GM23338 (cell line): Measurements from ENCODE around the gene MARCHF9. TPM values are rescaled to one million over a fixed set of nuclear protein-coding genes. Genes with fewer than 3 reads are reported as not detected.
A peak's percentile ranks its signal among the peaks of the same experiment; 100 is the strongest.

Source experiments
- ATAC-seq: fragments of 200-7000 bp; cut with Tn5 transposase; 3 replicates; pipeline ENCODE4 v1.9.1; 2020
- DNase-seq: peaks from one replicate; pipeline ENCODE4 v3.0.0-alpha.2; 2015; ENCODE audit warnings: low spot score
- H2AFZ ChIP-seq: fragments of 200-600 bp; sonication (generic); 2 replicates; pipeline ENCODE4 v1.8.0; 2016; ENCODE audit warnings: antibody characterized with exemption, mild to moderate bottlenecking, moderate library complexity
- H3F3A ChIP-seq: fragments of 200-600 bp; sonication (generic); replicated peaks from 2 replicates; pipeline ENCODE4 v1.8.0; 2017; ENCODE audit warnings: antibody characterized with exemption, mixed run types, low read depth
- H3K27ac ChIP-seq: fragments of 200-600 bp; sonication (generic); 2 replicates; pipeline ENCODE4 v1.6.1; 2016; ENCODE audit warnings: low read depth
- H3K27me3 ChIP-seq: fragments of 200-600 bp; sonication (generic); 2 replicates; pipeline ENCODE4 v1.8.0; 2016; ENCODE audit warnings: mild to moderate bottlenecking, mixed run types, moderate library complexity; ENCODE audit not compliant: insufficient read depth
- H3K36me3 ChIP-seq: fragments of 200-600 bp; sonication (generic); 2 replicates; pipeline ENCODE4 v1.8.0; 2016; ENCODE audit warnings: mild to moderate bottlenecking; ENCODE audit not compliant: insufficient read depth
- H3K4me1 ChIP-seq: fragments of 200-600 bp; sonication (generic); 2 replicates; pipeline ENCODE4 v1.8.0; 2016; ENCODE audit warnings: mild to moderate bottlenecking, moderate library complexity; ENCODE audit not compliant: insufficient read depth
- H3K4me2 ChIP-seq: fragments of 200-600 bp; sonication (generic); 2 replicates; pipeline ENCODE4 v1.7.1; 2017; ENCODE audit warnings: mixed run types
- H3K4me3 ChIP-seq: fragments of 200-600 bp; sonication (generic); 2 replicates; pipeline ENCODE4 v1.6.1; 2016; ENCODE audit warnings: mixed run types
- H3K79me2 ChIP-seq: fragments of 200-600 bp; sonication (generic); replicated peaks from 2 replicates; pipeline ENCODE4 v1.8.0; 2017; ENCODE audit warnings: mild to moderate bottlenecking; ENCODE audit not compliant: insufficient read depth
- H3K9me2 ChIP-seq: fragments of 200-600 bp; sonication (generic); 2 replicates; pipeline ENCODE4 v1.8.0; 2017; ENCODE audit not compliant: insufficient read depth
- H4K20me1 ChIP-seq: fragments of 200-600 bp; sonication (generic); replicated peaks from 2 replicates; pipeline ENCODE4 v1.8.0; 2017; ENCODE audit warnings: mild to moderate bottlenecking; ENCODE audit not compliant: insufficient read depth
- H3K27ac Mint-ChIP-seq: 2 replicates; pipeline ENCODE4 v1.8.0; 2020; ENCODE audit warnings: inconsistent platforms, mild to moderate bottlenecking, moderate library complexity, mixed read lengths
- H3K27me3 Mint-ChIP-seq: 3 replicates; pipeline ENCODE4 v1.8.0; 2022; ENCODE audit warnings: low read depth, mild to moderate bottlenecking, moderate library complexity, mixed read lengths, inconsistent platforms; ENCODE audit not compliant: insufficient read depth, poor library complexity
- H3K36me3 Mint-ChIP-seq: 3 replicates; pipeline ENCODE4 v1.8.0; 2021; ENCODE audit warnings: low read depth, mild to moderate bottlenecking, inconsistent platforms, moderate library complexity, mixed read lengths
- H3K4me1 Mint-ChIP-seq: 3 replicates; pipeline ENCODE4 v1.8.0; 2020; ENCODE audit warnings: mild to moderate bottlenecking, inconsistent platforms, mixed read lengths
- H3K4me3 Mint-ChIP-seq: 3 replicates; pipeline ENCODE4 v1.8.0; 2021; ENCODE audit warnings: moderate library complexity, mild to moderate bottlenecking, inconsistent platforms, mixed read lengths
- H3K9me3 Mint-ChIP-seq: 3 replicates; pipeline ENCODE4 v1.8.0; 2020; ENCODE audit warnings: moderate library complexity, mild to moderate bottlenecking, inconsistent platforms, mixed read lengths
- ETS1 ChIP-seq: IDR thresholded peaks from 2 replicates; pipeline ENCODE4 v1.6.1; 2016; ENCODE audit warnings: antibody characterized with exemption
- POLR2AphosphoS5 ChIP-seq: IDR thresholded peaks from 2 replicates; pipeline ENCODE4 v1.6.1; 2016; ENCODE audit warnings: antibody characterized with exemption, low read depth
- STAT1 ChIP-seq: IDR thresholded peaks from one replicate; pipeline ENCODE4 v1.6.1; 2016; ENCODE audit warnings: antibody characterized with exemption; ENCODE audit not compliant: unreplicated experiment
- ZNF114 ChIP-seq: fragments of 250-450 bp; sonication (Bioruptor Pico); IDR thresholded peaks from 2 replicates; pipeline ENCODE4 v1.5.0; 2020; ENCODE audit warnings: mild to moderate bottlenecking, moderate library complexity
- polyA plus RNA-seq: library from polyadenylated mRNA; unstranded; fragments of >200 nt; fragmentation: Nextera tagmentation; extraction: Ambion mirVana; gene quantifications from 2 replicates; pipeline ENCODE4 v1.2.1, GENCODE V29; 2016
- total RNA-seq: library from RNA; depleted of rRNA; stranded (reverse); fragments of >200 nt; shearing (Covaris generic); gene quantifications from 2 replicates; pipeline ENCODE4 v1.2.3, GENCODE V29; 2014
- TF ChIP-seq, protein P1 (sequence below), 2 experiments: fragments of 200-600 bp in 1 of 2; sonication (generic) in 1 of 2; conservative IDR thresholded peaks; 2 replicates each; pipeline versions ENCODE4 v1.5.1 to v1.6.1; 2016 to 2017; ENCODE audit warnings: antibody characterized with exemption in 2 of 2, low read depth in 2 of 2, mild to moderate bottlenecking in 2 of 2, moderate library complexity in 1 of 2
- TF ChIP-seq, protein P2 (sequence below): IDR thresholded peaks from one replicate; pipeline ENCODE4 v1.6.1; 2018; ENCODE audit warnings: antibody characterized with exemption; ENCODE audit not compliant: unreplicated experiment

MARCHF9 gene
- total and polyA plus RNA-seq, 2 experiments from 2014 or later = 2.9 to 3.3 TPM

DNA sequence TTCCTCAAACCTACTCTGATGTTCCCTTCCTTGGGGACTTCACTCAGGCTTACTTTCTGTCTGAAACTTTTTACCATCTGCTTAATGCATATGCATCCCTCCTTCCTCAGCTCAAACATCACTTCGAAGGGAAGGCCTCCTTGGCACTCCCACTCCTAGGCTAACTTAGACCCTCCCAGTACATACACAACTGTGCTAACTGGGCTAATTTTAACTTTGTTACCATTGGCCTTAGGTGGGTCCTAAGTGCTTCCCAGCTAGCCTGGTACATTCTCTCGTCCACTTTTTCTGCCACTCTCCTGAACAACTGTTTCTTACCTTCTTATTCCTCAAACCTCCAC lies 21.3 kb downstream of the MARCHF9 start:
- Histone ChIP-seq H2AFZ (no peak overlapping the region), H3K36me3 (no peaks in the 10 kb centered on the region), H3K27ac (no peak overlapping the region), H3K27me3 (peaks cover 19% of the 10 kb centered on the region), H3K9me2 (no peaks in the 10 kb centered on the region), H3K79me2 (no peaks in the 10 kb centered on the region), H3K4me3 (no peak overlapping the region), H4K20me1 (no peaks in the 10 kb centered on the region; the same call in 1 of the 2 replicates), H3K4me2 (no peak overlapping the region), H3F3A (no peaks in the 10 kb centered on the region), H3K4me1 (no peaks in the 10 kb centered on the region)
- H3K27me3 Mint-ChIP-seq = peaks cover 12% of the 10 kb centered on the region
- peaks cover 3% of the 10 kb centered on the region; the same call in 2 of the 3 replicates for H3K36me3 Mint-ChIP-seq
- H3K27ac Mint-ChIP-seq = no peak overlapping the region
- ATAC-seq (no peak), DNase-seq (no peak)
- no peak overlapping the region; the same call in 2 of the 3 replicates for H3K4me3 Mint-ChIP-seq
- H3K4me1 Mint-ChIP-seq = peaks cover 6% of the 10 kb centered on the region
- TF ChIP-seq, protein P1, sequence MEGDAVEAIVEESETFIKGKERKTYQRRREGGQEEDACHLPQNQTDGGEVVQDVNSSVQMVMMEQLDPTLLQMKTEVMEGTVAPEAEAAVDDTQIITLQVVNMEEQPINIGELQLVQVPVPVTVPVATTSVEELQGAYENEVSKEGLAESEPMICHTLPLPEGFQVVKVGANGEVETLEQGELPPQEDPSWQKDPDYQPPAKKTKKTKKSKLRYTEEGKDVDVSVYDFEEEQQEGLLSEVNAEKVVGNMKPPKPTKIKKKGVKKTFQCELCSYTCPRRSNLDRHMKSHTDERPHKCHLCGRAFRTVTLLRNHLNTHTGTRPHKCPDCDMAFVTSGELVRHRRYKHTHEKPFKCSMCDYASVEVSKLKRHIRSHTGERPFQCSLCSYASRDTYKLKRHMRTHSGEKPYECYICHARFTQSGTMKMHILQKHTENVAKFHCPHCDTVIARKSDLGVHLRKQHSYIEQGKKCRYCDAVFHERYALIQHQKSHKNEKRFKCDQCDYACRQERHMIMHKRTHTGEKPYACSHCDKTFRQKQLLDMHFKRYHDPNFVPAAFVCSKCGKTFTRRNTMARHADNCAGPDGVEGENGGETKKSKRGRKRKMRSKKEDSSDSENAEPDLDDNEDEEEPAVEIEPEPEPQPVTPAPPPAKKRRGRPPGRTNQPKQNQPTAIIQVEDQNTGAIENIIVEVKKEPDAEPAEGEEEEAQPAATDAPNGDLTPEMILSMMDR (conservative IDR thresholded peaks at IDR 0.05; ENCODE audit: low read depth in 2 of 2) = 0 out of 4 replicates have a peak, but pooled peaks of 1 of the 2 experiments have one; percentile 12
- no peak for TF ChIP-seq ETS1
- no peaks in the 10 kb centered on the region; the same call in 2 of the 3 replicates for H3K9me3 Mint-ChIP-seq

DNA sequence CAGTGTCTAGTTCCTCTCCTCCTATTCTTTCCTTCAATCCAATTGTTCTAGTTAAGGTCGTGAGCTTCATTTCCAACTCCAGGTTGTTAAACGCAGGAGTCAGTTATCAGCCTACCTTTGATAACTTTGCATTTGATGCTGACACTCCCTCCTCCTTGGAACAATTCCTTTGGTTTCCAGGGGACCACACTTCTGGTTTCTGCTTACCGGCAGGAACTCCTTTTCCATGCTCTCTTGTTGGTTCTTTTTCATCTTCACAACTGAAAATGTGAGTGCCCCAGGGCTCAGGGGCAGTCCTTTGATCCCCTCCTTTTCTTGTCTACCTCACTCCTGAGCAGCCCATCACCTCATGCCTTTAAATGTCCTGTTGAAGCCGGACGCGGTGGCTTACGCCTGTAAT lies 22.5 kb downstream of the MARCHF9 start:
- H3K27ac ChIP-seq = no peak overlapping the region
- ATAC-seq = no peak
- H3K79me2 ChIP-seq = no peaks in the 10 kb centered on the region
- no peak overlapping the region for H3K4me2 ChIP-seq
- no peaks in the 10 kb centered on the region for H3K9me2 ChIP-seq
- no peak overlapping the region for H2AFZ ChIP-seq
- Mint-ChIP-seq H3K36me3 (no peaks in the 10 kb centered on the region), H3K27ac (0 out of 2 replicates have a peak overlapping the region, but pooled peaks have one; percentile 57), H3K4me1 (peaks cover 2% of the 10 kb centered on the region; the same call in 2 of the 3 replicates), H3K27me3 (peaks cover 7% of the 10 kb centered on the region), H3K9me3 (no peaks in the 10 kb centered on the region; the same call in 2 of the 3 replicates), H3K4me3 (no peak overlapping the region)
- H3K27me3 ChIP-seq = peaks cover 19% of the 10 kb centered on the region
- H4K20me1 ChIP-seq = no peaks in the 10 kb centered on the region; the same call in 1 of the 2 replicates
- DNase-seq = no peak
- H3F3A ChIP-seq = no peaks in the 10 kb centered on the region
- no peak overlapping the region for H3K4me3 ChIP-seq
- H3K4me1 ChIP-seq = no peaks in the 10 kb centered on the region
- H3K36me3 ChIP-seq = no peaks in the 10 kb centered on the region
- TF ChIP-seq POLR2AphosphoS5 (no peak), STAT1 (no peak), ZNF114 (CRISPR knock-in tag) (no peak)
- TF ChIP-seq, protein P2, sequence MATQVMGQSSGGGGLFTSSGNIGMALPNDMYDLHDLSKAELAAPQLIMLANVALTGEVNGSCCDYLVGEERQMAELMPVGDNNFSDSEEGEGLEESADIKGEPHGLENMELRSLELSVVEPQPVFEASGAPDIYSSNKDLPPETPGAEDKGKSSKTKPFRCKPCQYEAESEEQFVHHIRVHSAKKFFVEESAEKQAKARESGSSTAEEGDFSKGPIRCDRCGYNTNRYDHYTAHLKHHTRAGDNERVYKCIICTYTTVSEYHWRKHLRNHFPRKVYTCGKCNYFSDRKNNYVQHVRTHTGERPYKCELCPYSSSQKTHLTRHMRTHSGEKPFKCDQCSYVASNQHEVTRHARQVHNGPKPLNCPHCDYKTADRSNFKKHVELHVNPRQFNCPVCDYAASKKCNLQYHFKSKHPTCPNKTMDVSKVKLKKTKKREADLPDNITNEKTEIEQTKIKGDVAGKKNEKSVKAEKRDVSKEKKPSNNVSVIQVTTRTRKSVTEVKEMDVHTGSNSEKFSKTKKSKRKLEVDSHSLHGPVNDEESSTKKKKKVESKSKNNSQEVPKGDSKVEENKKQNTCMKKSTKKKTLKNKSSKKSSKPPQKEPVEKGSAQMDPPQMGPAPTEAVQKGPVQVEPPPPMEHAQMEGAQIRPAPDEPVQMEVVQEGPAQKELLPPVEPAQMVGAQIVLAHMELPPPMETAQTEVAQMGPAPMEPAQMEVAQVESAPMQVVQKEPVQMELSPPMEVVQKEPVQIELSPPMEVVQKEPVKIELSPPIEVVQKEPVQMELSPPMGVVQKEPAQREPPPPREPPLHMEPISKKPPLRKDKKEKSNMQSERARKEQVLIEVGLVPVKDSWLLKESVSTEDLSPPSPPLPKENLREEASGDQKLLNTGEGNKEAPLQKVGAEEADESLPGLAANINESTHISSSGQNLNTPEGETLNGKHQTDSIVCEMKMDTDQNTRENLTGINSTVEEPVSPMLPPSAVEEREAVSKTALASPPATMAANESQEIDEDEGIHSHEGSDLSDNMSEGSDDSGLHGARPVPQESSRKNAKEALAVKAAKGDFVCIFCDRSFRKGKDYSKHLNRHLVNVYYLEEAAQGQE = no peak
- TF ChIP-seq, protein P1 (conservative IDR thresholded peaks at IDR 0.05; ENCODE audit: low read depth in 2 of 2) = no peak
